GM12878 (cell line): ENCODE data around the gene PEX11A.

Source experiments
- BCLAF1 ChIP-seq: fragments of 450-650 bp; IDR thresholded peaks from 2 replicates; pipeline ENCODE4 v1.6.1; 2017; ENCODE audit warnings: antibody characterized with exemption, mild to moderate bottlenecking, moderate library complexity
- CTCF ChIP-seq, 3 experiments: IDR thresholded peaks in 2 of 3; conservative IDR thresholded peaks in 1 of 3; 2 replicates each; pipeline ENCODE4 v1.5.1; 2011; ENCODE audit warnings: low read depth in 3 of 3, low read length in 3 of 3, mild to moderate bottlenecking in 3 of 3, control low read depth in 2 of 3, moderate library complexity in 2 of 3, inconsistent platforms in 1 of 3, mixed read lengths in 1 of 3; ENCODE audit not compliant: control insufficient read depth in 2 of 3, insufficient read depth in 1 of 3; ENCODE audit errors: extremely low read depth in 1 of 3
- HDAC2 ChIP-seq: fragments of 200-600 bp; sonication (generic); IDR thresholded peaks from 2 replicates; pipeline ENCODE4 v1.6.1; 2017
- JUND ChIP-seq: IDR thresholded peaks from 2 replicates; pipeline ENCODE4 v1.6.1; 2012; ENCODE audit warnings: low read depth, mild to moderate bottlenecking, low read length, improper control_type of control experiment, moderate library complexity
- MXI1 ChIP-seq: fragments of 150-350 bp; IDR thresholded peaks from 2 replicates; pipeline ENCODE4 v1.6.1; 2011; ENCODE audit warnings: low read depth, mild to moderate bottlenecking, inconsistent platforms, low read length, improper control_type of control experiment
- NFIC ChIP-seq: IDR thresholded peaks from 2 replicates; pipeline ENCODE4 v1.6.1; 2012; ENCODE audit warnings: low read depth, mild to moderate bottlenecking, inconsistent platforms, low read length, moderate library complexity
- NR2F1 ChIP-seq: fragments of 450-650 bp; conservative IDR thresholded peaks from 2 replicates; pipeline ENCODE4 v1.6.1; 2017; ENCODE audit warnings: mild to moderate bottlenecking
- POLR2A ChIP-seq: IDR thresholded peaks from 2 replicates; pipeline ENCODE4 v1.6.1; 2011; ENCODE audit warnings: low read depth, mild to moderate bottlenecking, low read length
- SKIL ChIP-seq: fragments of 450-650 bp; IDR thresholded peaks from 2 replicates; pipeline ENCODE4 v1.6.1; 2017; ENCODE audit warnings: mild to moderate bottlenecking, low read depth, inconsistent platforms; ENCODE audit not compliant: poor library complexity, severe bottlenecking
- SP1 ChIP-seq: IDR thresholded peaks from one replicate; pipeline ENCODE4 v1.6.1; 2011; ENCODE audit warnings: low read depth, low read length
- SPI1 ChIP-seq: IDR thresholded peaks from 2 replicates; pipeline ENCODE4 v1.6.1; 2011; ENCODE audit warnings: low read depth, mild to moderate bottlenecking, low read length, moderate library complexity, borderline replicate concordance; ENCODE audit not compliant: insufficient read depth
- TAF1 ChIP-seq: IDR thresholded peaks from 2 replicates; pipeline ENCODE4 v1.6.1; 2011; ENCODE audit warnings: mild to moderate bottlenecking, low read depth, low read length, borderline replicate concordance
- USF2 ChIP-seq: IDR thresholded peaks from 2 replicates; pipeline ENCODE4 v1.6.1; 2011; ENCODE audit warnings: low read depth, low read length, improper control_type of control experiment, borderline replicate concordance
- ZBTB33 ChIP-seq: fragments of 450-650 bp; IDR thresholded peaks from 2 replicates; pipeline ENCODE4 v1.6.1; 2017; ENCODE audit warnings: mild to moderate bottlenecking

GRCh38 chr15:89677381-89677780 is 13.2 kb downstream of the PEX11A start:
- TF ChIP-seq MXI1 (no peak), POLR2A (no peak), NR2F1 (no peak), SKIL (no peak), SPI1 (no peak), NFIC (no peak), HDAC2 (no peak), CTCF (IDR thresholded peaks at IDR 0.05 in 2 of 3, conservative IDR thresholded peaks at IDR 0.05 in 1 of 3; ENCODE audit: control insufficient read depth in 2 of 3, extremely low read depth in 1 of 3, insufficient read depth in 1 of 3, low read depth in 3 of 3, low read length in 3 of 3) (no peak), TAF1 (no peak), USF2 (no peak), ZBTB33 (no peak), SP1 (no peak), BCLAF1 (no peak), JUND (no peak)
